Measurements from ENCODE around the gene LPAR1. TPM values are rescaled to one million over a fixed set of nuclear protein-coding genes. Genes with fewer than 3 reads are reported as not detected.

Gene LPAR1
- total RNA-seq, 3 donors from 2014 or later = 27.5 to 44.9 (median 30.3) TPM

- Histone ChIP-seq H3K9me3 (no peaks in the 10 kb centered on the region), H3K4me3 (no peak overlapping the region), H3K4me1 (ENCODE audit: low read depth) (no peaks in the 10 kb centered on the region), H3K36me3 (ENCODE audit: low read depth) (no peaks in the 10 kb centered on the region)
- intact Hi-C loops (cut with DNase I, micrococcal nuclease) = no loop called here
- DNase-seq (no peak), ATAC-seq (no peak)
- TF ChIP-seq, protein P1, sequence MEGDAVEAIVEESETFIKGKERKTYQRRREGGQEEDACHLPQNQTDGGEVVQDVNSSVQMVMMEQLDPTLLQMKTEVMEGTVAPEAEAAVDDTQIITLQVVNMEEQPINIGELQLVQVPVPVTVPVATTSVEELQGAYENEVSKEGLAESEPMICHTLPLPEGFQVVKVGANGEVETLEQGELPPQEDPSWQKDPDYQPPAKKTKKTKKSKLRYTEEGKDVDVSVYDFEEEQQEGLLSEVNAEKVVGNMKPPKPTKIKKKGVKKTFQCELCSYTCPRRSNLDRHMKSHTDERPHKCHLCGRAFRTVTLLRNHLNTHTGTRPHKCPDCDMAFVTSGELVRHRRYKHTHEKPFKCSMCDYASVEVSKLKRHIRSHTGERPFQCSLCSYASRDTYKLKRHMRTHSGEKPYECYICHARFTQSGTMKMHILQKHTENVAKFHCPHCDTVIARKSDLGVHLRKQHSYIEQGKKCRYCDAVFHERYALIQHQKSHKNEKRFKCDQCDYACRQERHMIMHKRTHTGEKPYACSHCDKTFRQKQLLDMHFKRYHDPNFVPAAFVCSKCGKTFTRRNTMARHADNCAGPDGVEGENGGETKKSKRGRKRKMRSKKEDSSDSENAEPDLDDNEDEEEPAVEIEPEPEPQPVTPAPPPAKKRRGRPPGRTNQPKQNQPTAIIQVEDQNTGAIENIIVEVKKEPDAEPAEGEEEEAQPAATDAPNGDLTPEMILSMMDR (IDR thresholded peaks at IDR 0.05) = no peak
Observed at GRCh38 chr9:110923601-110924000, 114.7 kb downstream of the LPAR1 start.

DNA sequence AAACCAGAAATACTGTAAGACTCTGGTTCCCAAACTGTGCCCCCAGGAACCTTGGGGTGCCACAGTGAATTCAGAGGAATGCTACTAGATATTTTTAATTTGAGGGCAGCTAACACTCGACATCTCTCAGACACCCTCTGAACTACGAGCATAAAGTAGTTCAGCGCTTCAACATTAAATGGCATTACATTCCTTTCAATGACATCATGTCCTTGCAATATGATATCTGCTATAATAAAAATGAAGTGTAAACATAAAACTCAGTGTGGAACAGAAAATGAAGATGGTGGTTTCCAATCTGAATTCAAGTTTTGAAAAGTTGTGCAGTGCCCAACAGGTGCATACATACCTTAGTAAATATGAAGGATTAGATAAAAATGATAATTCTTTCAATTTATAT lies 116.1 kb downstream of the LPAR1 start:
- ATAC-seq (no peak), DNase-seq (no peak)
- no peaks in the 10 kb centered on the region for H3K4me1 ChIP-seq (ENCODE audit: low read depth)
- TF ChIP-seq, protein P1 (IDR thresholded peaks at IDR 0.05) = no peak
- H3K4me3 ChIP-seq = no peak overlapping the region
- H3K9me3 ChIP-seq = no peaks in the 10 kb centered on the region
- no peaks in the 10 kb centered on the region for H3K36me3 ChIP-seq (ENCODE audit: low read depth)
- intact Hi-C loops (cut with DNase I, micrococcal nuclease) = no loop called here

GRCh38 chr9:110921705-110922104 lies 116.6 kb downstream of the LPAR1 start:
- TF ChIP-seq, protein P1 (IDR thresholded peaks at IDR 0.05) = no peak
- Histone ChIP-seq H3K4me1 (ENCODE audit: low read depth) (no peaks in the 10 kb centered on the region), H3K36me3 (ENCODE audit: low read depth) (no peaks in the 10 kb centered on the region), H3K4me3 (no peak overlapping the region), H3K9me3 (no peaks in the 10 kb centered on the region)
- intact Hi-C loops (cut with DNase I, micrococcal nuclease) = no loop called here
- ATAC-seq (no peak), DNase-seq (no peak)

DNA sequence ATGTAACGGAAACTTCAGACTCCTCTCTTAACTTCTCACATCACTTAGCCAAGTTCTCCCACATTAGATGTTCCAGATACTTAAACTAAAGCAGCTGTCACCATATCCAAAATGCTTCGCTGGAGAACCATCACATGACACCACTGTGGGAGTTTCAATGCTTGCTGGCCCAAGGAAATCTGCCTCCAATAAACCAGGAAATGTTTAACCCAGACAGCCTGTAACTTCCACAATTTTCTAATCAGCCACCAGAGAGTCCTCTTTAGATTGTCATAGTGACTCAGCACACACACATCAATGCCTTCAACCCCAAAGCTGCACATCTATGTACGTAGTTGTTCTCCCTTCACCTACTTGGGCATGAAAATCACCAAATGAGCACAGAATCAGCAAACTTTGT lies 118.7 kb downstream of the LPAR1 start:
- Histone ChIP-seq H3K4me1 (ENCODE audit: low read depth) (no peaks in the 10 kb centered on the region), H3K36me3 (ENCODE audit: low read depth) (no peaks in the 10 kb centered on the region), H3K4me3 (no peak overlapping the region), H3K9me3 (no peaks in the 10 kb centered on the region)
- TF ChIP-seq, protein P1 (IDR thresholded peaks at IDR 0.05) = no peak
- intact Hi-C loops (cut with DNase I, micrococcal nuclease) = no loop called here
- DNase-seq (no peak), ATAC-seq (peak; percentile 78)

GRCh38 chr9:110919050-110919435 lies 119.2 kb downstream of the LPAR1 start:
- Histone ChIP-seq H3K9me3 (no peaks in the 10 kb centered on the region), H3K36me3 (ENCODE audit: low read depth) (no peaks in the 10 kb centered on the region), H3K4me1 (ENCODE audit: low read depth) (no peaks in the 10 kb centered on the region), H3K4me3 (no peak overlapping the region)
- TF ChIP-seq, protein P1 (IDR thresholded peaks at IDR 0.05) = no peak
- ATAC-seq (no peak), DNase-seq (no peak)
- intact Hi-C loops (cut with DNase I, micrococcal nuclease) = no loop called here

Measured in mucosa of descending colon (tissue), 3 donors.